AG04449 (cell line): Measurements from ENCODE around the gene ATF7IP.
"Not testable (repeated sequence)": the region's sequence is repeated elsewhere in the genome, so short reads cannot be mapped to it uniquely, and the experiment has no call there.

Experiments used
- CTCF ChIA-PET: fragments of 350-600 bp; formaldehyde crosslinking; extraction: SDS; loops from one replicate; lab custom pipeline; 2021; ENCODE audit warnings: antibody characterized with exemption; lab: Yijun Ruan, JAX
- POLR2A ChIA-PET: fragments of 400-600, 350-600 bp; formaldehyde crosslinking; extraction: SDS; loops from one replicate; lab custom pipeline; 2020; ENCODE audit warnings: antibody characterized with exemption, inconsistent platforms; lab: Yijun Ruan, JAX
- DNase-seq: peaks from one replicate; pipeline ENCODE4 v3.0.0-alpha.2; 2010; ENCODE audit warnings: low read depth, low spot score
- H3K4me3 ChIP-seq: 2 replicates; pipeline ENCODE4 v1.5.1; 2011; ENCODE audit warnings: low read depth, mild to moderate bottlenecking, control low read depth, low read length
- TF ChIP-seq, protein P1 (sequence below): IDR thresholded peaks from one replicate; pipeline ENCODE4 v1.5.1; 2011; ENCODE audit warnings: mild to moderate bottlenecking, moderate library complexity, low read length, control low read depth, inconsistent platforms; ENCODE audit not compliant: insufficient read depth; ENCODE audit errors: missing control alignments

The ATF7IP gene

GRCh38 chr12:14399871-14400270 is 34.4 kb downstream of the ATF7IP start:
- H3K4me3 ChIP-seq = peak overlapping the region; percentile 12; the same call in 1 of the 2 replicates
- DNase-seq = no peak
- ChIA-PET CTCF (interaction anchor here (1.1 kb wide), 1 partner anchor 8 kb away, joined by 4 read pairs; no protein-coding TSS in a partner anchor), POLR2A (no interaction called here)
- TF ChIP-seq, protein P1, sequence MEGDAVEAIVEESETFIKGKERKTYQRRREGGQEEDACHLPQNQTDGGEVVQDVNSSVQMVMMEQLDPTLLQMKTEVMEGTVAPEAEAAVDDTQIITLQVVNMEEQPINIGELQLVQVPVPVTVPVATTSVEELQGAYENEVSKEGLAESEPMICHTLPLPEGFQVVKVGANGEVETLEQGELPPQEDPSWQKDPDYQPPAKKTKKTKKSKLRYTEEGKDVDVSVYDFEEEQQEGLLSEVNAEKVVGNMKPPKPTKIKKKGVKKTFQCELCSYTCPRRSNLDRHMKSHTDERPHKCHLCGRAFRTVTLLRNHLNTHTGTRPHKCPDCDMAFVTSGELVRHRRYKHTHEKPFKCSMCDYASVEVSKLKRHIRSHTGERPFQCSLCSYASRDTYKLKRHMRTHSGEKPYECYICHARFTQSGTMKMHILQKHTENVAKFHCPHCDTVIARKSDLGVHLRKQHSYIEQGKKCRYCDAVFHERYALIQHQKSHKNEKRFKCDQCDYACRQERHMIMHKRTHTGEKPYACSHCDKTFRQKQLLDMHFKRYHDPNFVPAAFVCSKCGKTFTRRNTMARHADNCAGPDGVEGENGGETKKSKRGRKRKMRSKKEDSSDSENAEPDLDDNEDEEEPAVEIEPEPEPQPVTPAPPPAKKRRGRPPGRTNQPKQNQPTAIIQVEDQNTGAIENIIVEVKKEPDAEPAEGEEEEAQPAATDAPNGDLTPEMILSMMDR = no peak

DNA sequence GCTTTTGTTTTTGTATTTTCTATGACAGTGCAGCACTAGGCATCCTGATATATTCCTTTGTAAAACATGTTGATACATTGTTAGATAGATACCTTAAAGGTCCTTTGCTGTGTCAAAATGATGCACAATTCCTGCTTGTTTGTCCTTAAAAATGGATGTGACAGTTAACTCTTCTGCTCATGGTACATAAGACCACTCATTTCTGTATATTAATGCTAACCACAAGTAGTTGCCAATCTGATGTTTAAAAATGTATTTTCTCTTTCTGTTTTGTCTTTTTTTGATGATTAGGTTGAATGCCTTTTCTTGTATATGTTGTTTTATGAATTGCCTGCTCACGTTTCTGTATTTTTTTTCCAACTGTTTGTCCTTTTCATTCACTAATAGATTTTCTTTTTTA is 35.1 kb downstream of the ATF7IP start:
- TF ChIP-seq, protein P1 = no peak
- ChIA-PET CTCF (interaction anchor here (1.4 kb wide), 1 partner anchor 16 kb away, joined by 5 read pairs; no protein-coding TSS in a partner anchor), POLR2A (no interaction called here)
- no peak for DNase-seq
- no peak overlapping the region for H3K4me3 ChIP-seq

DNA sequence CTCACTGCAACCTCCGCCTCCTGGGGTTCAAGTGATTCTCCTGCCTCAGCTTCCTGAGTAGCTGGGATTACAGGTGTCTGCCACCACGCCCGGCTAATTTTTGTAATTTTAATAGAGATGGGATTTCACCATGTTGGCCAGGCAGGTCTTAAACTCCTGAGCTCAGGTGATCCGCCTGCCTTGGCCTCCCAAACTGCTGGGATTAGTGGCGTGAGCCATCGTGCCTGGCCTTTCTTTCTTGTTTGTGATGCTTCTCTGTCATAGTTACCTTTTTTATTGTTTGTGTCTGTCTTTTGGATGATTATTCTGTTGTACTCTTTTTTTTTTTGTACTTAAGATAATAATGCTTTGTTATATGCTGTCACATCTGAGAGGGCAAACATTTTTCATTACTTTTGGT is 35.8 kb downstream of the ATF7IP start:
- DNase-seq, H3K4me3 ChIP-seq, POLR2A ChIA-PET: not testable (repeated sequence)
- CTCF ChIA-PET = interaction anchor here (1.2 to 2.0 kb wide), 4 partner anchors 9 to 36 kb away, joined by 3 to 6 read pairs (median 5); partner anchors contain the start of gene ATF7IP

- TF ChIP-seq, protein P1 = no peak
- CTCF ChIA-PET = interaction anchor here (0.9 to 2.0 kb wide), 6 partner anchors 8 to 165 kb away, joined by 3 to 8 read pairs (median 6); partner anchors contain the start of gene ATF7IP
- DNase-seq = no peak
- H3K4me3 ChIP-seq = no peak overlapping the region
- POLR2A ChIA-PET = interaction anchor here (0.6 kb wide), 1 partner anchor 124 kb away, joined by 4 read pairs; no protein-coding TSS in a partner anchor
Observed at GRCh38 chr12:14402697-14403096, 37.2 kb downstream of the ATF7IP start.

DNA sequence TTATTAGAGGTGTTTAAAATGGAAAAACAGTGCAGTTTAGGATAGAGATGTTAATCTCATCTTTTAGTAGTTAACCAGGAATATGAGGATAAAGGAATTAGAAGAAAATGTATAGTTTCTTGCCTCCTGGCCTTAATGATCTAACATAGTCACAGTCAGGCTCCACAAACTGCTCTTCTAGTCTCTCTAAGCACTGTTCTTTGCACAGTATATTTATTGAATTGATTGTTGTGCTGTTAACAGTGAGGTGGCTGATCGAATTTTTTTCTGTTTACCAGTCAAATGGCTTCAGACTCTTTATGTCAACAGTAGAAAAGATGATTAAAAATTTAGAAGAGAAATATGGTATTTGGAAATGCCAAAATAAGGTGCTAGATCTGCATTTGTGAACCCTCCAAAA is 37.8 kb downstream of the ATF7IP start:
- DNase-seq = no peak
- ChIA-PET POLR2A (interaction anchor here (0.6 kb wide), 1 partner anchor 124 kb away, joined by 4 read pairs; no protein-coding TSS in a partner anchor), CTCF (interaction anchor here (1.0 to 2.0 kb wide), 5 partner anchors 11 to 165 kb away, joined by 3 to 8 read pairs (median 6); partner anchors contain the start of gene ATF7IP)
- no peak overlapping the region for H3K4me3 ChIP-seq
- TF ChIP-seq, protein P1 = no peak

DNA sequence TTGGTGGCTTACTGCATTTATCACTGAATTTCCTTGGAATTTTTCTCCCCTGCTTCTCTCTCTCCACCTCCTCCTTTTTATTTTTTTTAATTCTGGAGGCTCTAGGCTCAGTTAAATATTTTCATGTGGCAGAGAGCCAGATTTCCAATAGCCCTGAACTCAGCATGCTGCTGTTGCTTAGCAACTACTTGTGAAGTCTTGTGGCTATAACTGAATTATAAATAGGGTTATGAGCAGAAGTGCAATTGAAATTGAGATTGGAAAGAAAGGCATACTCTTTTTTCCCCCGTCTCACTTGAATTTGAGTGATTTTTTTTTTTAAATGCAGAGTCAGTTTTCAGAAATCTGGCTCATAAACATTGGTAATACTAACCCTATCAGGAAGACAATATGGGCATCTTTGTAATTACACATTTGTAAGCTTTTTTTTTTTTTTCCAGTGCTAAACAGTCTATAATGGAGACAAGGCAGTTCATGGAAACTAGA is 38.3 kb downstream of the ATF7IP start:
- CTCF ChIA-PET = interaction anchor here (1.0 to 1.9 kb wide), 3 partner anchors 11 to 38 kb away, joined by 3 to 8 read pairs (median 6); partner anchors contain the start of gene ATF7IP
- peak; percentile 59 for DNase-seq
- H3K4me3 ChIP-seq = no peak overlapping the region
- POLR2A ChIA-PET = no interaction called here
- TF ChIP-seq, protein P1 = no peak

DNA sequence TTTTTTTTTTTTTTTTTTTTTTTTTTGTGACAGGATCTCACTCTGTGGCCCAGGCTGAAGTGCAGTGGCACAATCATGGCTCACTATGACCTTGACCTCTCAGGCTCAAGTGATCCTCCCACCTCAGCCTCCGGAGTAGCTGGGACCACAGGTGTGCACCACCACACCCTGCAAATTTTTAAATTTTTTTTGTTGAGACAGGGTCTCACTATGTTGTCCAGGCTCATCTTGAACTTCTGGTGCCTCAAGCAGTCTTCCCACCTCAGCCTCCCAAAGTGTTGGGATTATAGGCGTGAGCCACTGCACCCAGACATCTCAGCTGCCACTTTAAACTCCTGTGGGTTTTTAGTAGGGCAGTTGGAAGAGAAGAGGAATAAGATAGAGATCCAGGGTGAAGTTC is 39.9 kb downstream of the ATF7IP start:
- H3K4me3 ChIP-seq, DNase-seq, POLR2A ChIA-PET: not testable (repeated sequence)
- CTCF ChIA-PET = interaction anchor here (1.6 to 1.7 kb wide), 2 partner anchors 11 to 167 kb away, joined by 4 to 6 read pairs; no protein-coding TSS in a partner anchor
